IMR-90 (cell line): ENCODE results near the gene PCK1. TPM values are rescaled to one million over a fixed set of nuclear protein-coding genes. Genes with fewer than 3 reads are reported as not detected.

Experiments used
- ATAC-seq: fragments of 200-7000 bp; cut with Tn5 transposase; 2 replicates; pipeline ENCODE4 v1.9.1; 2020; ENCODE audit warnings: low read depth, mild to moderate bottlenecking, moderate library complexity
- BruUV-seq: library from RNA; stranded (reverse); fragments of 400-500 nt; replicated peaks from 2 replicates; lab custom pipeline; 2021; lab: Mats Ljungman, UMichigan
- CTCF ChIA-PET: fragments of 300-600 bp; formaldehyde crosslinking; extraction: SDS; loops from one replicate; lab custom pipeline; 2021; ENCODE audit warnings: antibody characterized with exemption; lab: Yijun Ruan, JAX
- POLR2A ChIA-PET: fragments of 300-600 bp; sonication (Branson Sonifier 250); formaldehyde crosslinking; loops from one replicate; lab custom pipeline; 2022; ENCODE audit warnings: antibody characterized with exemption; ENCODE audit not compliant: unreplicated experiment; lab: Charles Lee
- DNase-seq: peaks from one replicate; pipeline ENCODE4 v3.0.0; 2013
- H2AFZ ChIP-seq: replicated peaks from 2 replicates; pipeline ENCODE3; 2013; ENCODE audit warnings: low read length, mild to moderate bottlenecking; ENCODE audit not compliant: poor library complexity
- H2AK5ac ChIP-seq: 2 replicates; pipeline ENCODE4 v1.6.1; 2013; ENCODE audit warnings: low read depth, low read length, inconsistent platforms
- H2AK9ac ChIP-seq: replicated peaks from 2 replicates; pipeline ENCODE3; 2013; ENCODE audit warnings: mild to moderate bottlenecking, low read depth, low read length, moderate library complexity; ENCODE audit not compliant: poor library complexity
- H2BK120ac ChIP-seq: 2 replicates; pipeline ENCODE4 v1.6.1; 2013; ENCODE audit warnings: low read depth, low read length, inconsistent platforms
- H2BK15ac ChIP-seq: 3 replicates; pipeline ENCODE4 v1.6.1; 2013; ENCODE audit warnings: low read depth, low read length, inconsistent platforms
- H2BK20ac ChIP-seq: 2 replicates; pipeline ENCODE4 v1.6.1; 2013; ENCODE audit warnings: low read depth, mild to moderate bottlenecking, inconsistent platforms, low read length, moderate library complexity
- H2BK5ac ChIP-seq: 2 replicates; pipeline ENCODE4 v1.6.1; 2013; ENCODE audit warnings: mild to moderate bottlenecking, low read depth, low read length, inconsistent platforms; ENCODE audit not compliant: poor library complexity, severe bottlenecking
- H3K14ac ChIP-seq: replicated peaks from 2 replicates; pipeline ENCODE4 v1.6.1; 2013; ENCODE audit warnings: low read depth, low read length, inconsistent platforms
- H3K18ac ChIP-seq: 2 replicates; pipeline ENCODE4 v1.6.1; 2013; ENCODE audit warnings: low read depth, low read length, control low read depth
- H3K23ac ChIP-seq: 2 replicates; pipeline ENCODE4 v1.6.1; 2013; ENCODE audit warnings: low read depth, low read length, inconsistent platforms
- H3K27ac ChIP-seq: 2 replicates; pipeline ENCODE4 v1.5.1; 2013; ENCODE audit warnings: mild to moderate bottlenecking, control low read depth, low read length; ENCODE audit not compliant: insufficient read depth
- H3K27me3 ChIP-seq: 2 replicates; pipeline ENCODE4 v1.6.1; 2013; ENCODE audit warnings: low read length; ENCODE audit not compliant: control insufficient read depth, insufficient read depth
- H3K36me3 ChIP-seq: 2 replicates; pipeline ENCODE4 v1.6.1; 2013; ENCODE audit warnings: low read length, mixed read lengths; ENCODE audit not compliant: control insufficient read depth, insufficient read depth
- H3K4ac ChIP-seq: 2 replicates; pipeline ENCODE4 v1.6.1; 2013; ENCODE audit warnings: low read depth, low read length, inconsistent platforms
- H3K4me1 ChIP-seq: 2 replicates; pipeline ENCODE4 v1.6.1; 2013; ENCODE audit warnings: low read length, mixed read lengths; ENCODE audit not compliant: control insufficient read depth, insufficient read depth
- H3K4me2 ChIP-seq: 2 replicates; pipeline ENCODE4 v1.6.1; 2013; ENCODE audit warnings: low read depth, mild to moderate bottlenecking, control low read depth, low read length, moderate library complexity
- H3K4me3 ChIP-seq: 2 replicates; pipeline ENCODE4 v1.5.1; 2013; ENCODE audit warnings: low read depth, mild to moderate bottlenecking, control low read depth, low read length, moderate library complexity; ENCODE audit not compliant: insufficient read depth
- H3K56ac ChIP-seq: 2 replicates; pipeline ENCODE4 v1.6.1; 2013; ENCODE audit warnings: low read length, inconsistent platforms; ENCODE audit not compliant: insufficient read depth; ENCODE audit errors: extremely low read depth
- H3K79me1 ChIP-seq, 2 experiments: 2 replicates each; pipeline ENCODE4 v1.6.1; 2013; ENCODE audit warnings: low read length in 2 of 2, inconsistent platforms in 1 of 2, low read depth in 1 of 2
- H3K9ac ChIP-seq: 2 replicates; pipeline ENCODE4 v1.6.1; 2013; ENCODE audit warnings: low read depth, low read length, control low read depth
- H3K9me1 ChIP-seq: 2 replicates; pipeline ENCODE4 v1.6.1; 2013; ENCODE audit warnings: low read length, inconsistent platforms; ENCODE audit not compliant: insufficient read depth
- H3K9me3 ChIP-seq: 2 replicates; pipeline ENCODE4 v1.6.1; 2013; ENCODE audit warnings: low read length; ENCODE audit not compliant: control insufficient read depth, insufficient read depth
- H4K20me1 ChIP-seq: 2 replicates; pipeline ENCODE4 v1.6.1; 2013; ENCODE audit warnings: low read length, inconsistent platforms; ENCODE audit not compliant: insufficient read depth
- H4K5ac ChIP-seq: 2 replicates; pipeline ENCODE4 v1.6.1; 2013; ENCODE audit warnings: mild to moderate bottlenecking, low read depth, low read length, control low read depth
- H4K8ac ChIP-seq, 2 experiments: 2 replicates each; pipeline ENCODE4 v1.6.1; 2013; ENCODE audit warnings: low read depth in 2 of 2, low read length in 2 of 2, control low read depth in 1 of 2, inconsistent platforms in 1 of 2
- H4K91ac ChIP-seq: 2 replicates; pipeline ENCODE4 v1.6.1; 2013; ENCODE audit warnings: low read depth, low read length, inconsistent platforms; ENCODE audit not compliant: insufficient read depth
- CHD1 ChIP-seq: IDR thresholded peaks from 2 replicates; pipeline ENCODE4 v1.6.1; 2012; ENCODE audit warnings: low read depth, low read length, improper control_type of control experiment
- FOS ChIP-seq: fragments of 150-350 bp; IDR thresholded peaks from 2 replicates; pipeline ENCODE4 v1.6.1; 2016; ENCODE audit warnings: low read depth, low read length
- MAZ ChIP-seq: IDR thresholded peaks from 2 replicates; pipeline ENCODE4 v1.6.1; 2012; ENCODE audit warnings: low read depth, mild to moderate bottlenecking, low read length, improper control_type of control experiment, moderate library complexity, borderline replicate concordance
- POLR2A ChIP-seq: IDR thresholded peaks from 2 replicates; pipeline ENCODE4 v1.6.1; 2012; ENCODE audit warnings: mild to moderate bottlenecking, low read depth, low read length
- RCOR1 ChIP-seq: IDR thresholded peaks from 2 replicates; pipeline ENCODE4 v1.6.1; 2012; ENCODE audit warnings: mild to moderate bottlenecking, low read length, improper control_type of control experiment; ENCODE audit not compliant: insufficient replicate concordance
- RFX5 ChIP-seq: IDR thresholded peaks from 2 replicates; pipeline ENCODE4 v1.8.0; 2012; ENCODE audit warnings: low read depth, mild to moderate bottlenecking, low read length, moderate library complexity
- WGBS, 2 experiments: methylation state at CpG; one replicate each; pipeline versions ENCODE4 v1.1.5 to v1.1.7; 2013; ENCODE audit warnings: missing lambda C conversion rate in 2 of 2; ENCODE audit not compliant: insufficient read length in 1 of 2; ENCODE audit errors: extremely low coverage in 2 of 2; 5-methylcytosine and 5-hydroxymethylcytosine counted together
- dilution Hi-C: fragments of 300-500 bp; cut with HindIII; formaldehyde crosslinking; loops from one replicate; pipeline ENCODE4 v1.14.3; 2018; ENCODE audit warnings: low sequenced_read_pairs; ENCODE audit not compliant: unreplicated experiment
- in situ Hi-C: fragments of 300-500 bp; cut with MboI; formaldehyde crosslinking; loops from 3 replicates; pipeline ENCODE4 v1.14.3; 2019; ENCODE audit warnings: low sequenced_read_pairs, inconsistent platforms, mixed read lengths
- intact Hi-C: fragments of 100-400 bp; cut with micrococcal nuclease; formaldehyde crosslinking; loops from 2 replicates; pipeline ENCODE4 v1.10.0; 2022
- polyA plus RNA-seq, 3 experiments: library from polyadenylated mRNA; depleted of rRNA; stranded (reverse); fragments of >200 nt; gene quantifications; 2 replicates each; pipeline ENCODE4 v1.2.3, GENCODE V29; 2012; ENCODE audit warnings: low replicate concordance in 1 of 3
- total RNA-seq: library from RNA; depleted of rRNA; stranded (reverse); fragments of >200 nt; gene quantifications from 2 replicates; pipeline ENCODE4 v1.2.3, GENCODE V29; 2012
- TF ChIP-seq, protein P1 (sequence below): fragments of 150-350 bp; IDR thresholded peaks from 2 replicates; pipeline ENCODE4 v1.6.1; 2017; ENCODE audit warnings: mild to moderate bottlenecking, antibody characterized with exemption, low read length, low read depth

Gene PCK1
- total and polyA plus RNA-seq, 2 of the 4 experiments (the other 2 are of a cell fraction): not detected

GRCh38 chr20:57536120-57536708, 24.7 kb upstream of the PCK1 start:
- Histone ChIP-seq H4K5ac (no peak overlapping the region), H3K4ac (no peak overlapping the region), H3K27ac (no peak overlapping the region), H4K91ac (no peak overlapping the region), H2AK9ac (no peak overlapping the region), H3K4me1 (no peaks in the 10 kb centered on the region), H3K27me3 (peaks cover 2% of the 10 kb centered on the region; the same call in 1 of the 2 replicates), H2AK5ac (no peak overlapping the region), H3K4me2 (no peak overlapping the region), H2BK15ac (no peak overlapping the region), H2BK20ac (no peak overlapping the region), H3K36me3 (no peaks in the 10 kb centered on the region), H3K23ac (no peak overlapping the region), H3K9me1 (no peaks in the 10 kb centered on the region), H2AFZ (no peak overlapping the region), H3K79me1 (no peaks in the 10 kb centered on the region), H3K4me3 (no peak overlapping the region), H3K9me3 (no peaks in the 10 kb centered on the region), H3K18ac (no peak overlapping the region), H2BK120ac (no peak overlapping the region), H3K56ac (no peak overlapping the region), H4K20me1 (no peaks in the 10 kb centered on the region), H4K8ac (no peak overlapping the region), H3K9ac (no peak overlapping the region), H2BK5ac (no peak overlapping the region), H3K14ac (no peak overlapping the region)
- intact Hi-C loops: no loop called here
- in situ Hi-C loops: no loop called here
- ChIA-PET POLR2A (no interaction called here), CTCF (no interaction called here)
- DNase-seq: no peak
- TF ChIP-seq, protein P1, sequence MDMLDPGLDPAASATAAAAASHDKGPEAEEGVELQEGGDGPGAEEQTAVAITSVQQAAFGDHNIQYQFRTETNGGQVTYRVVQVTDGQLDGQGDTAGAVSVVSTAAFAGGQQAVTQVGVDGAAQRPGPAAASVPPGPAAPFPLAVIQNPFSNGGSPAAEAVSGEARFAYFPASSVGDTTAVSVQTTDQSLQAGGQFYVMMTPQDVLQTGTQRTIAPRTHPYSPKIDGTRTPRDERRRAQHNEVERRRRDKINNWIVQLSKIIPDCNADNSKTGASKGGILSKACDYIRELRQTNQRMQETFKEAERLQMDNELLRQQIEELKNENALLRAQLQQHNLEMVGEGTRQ: no peak
- TF ChIP-seq CHD1: no peak
- TF ChIP-seq POLR2A: no peak
- no peak for TF ChIP-seq RFX5
- no peak for TF ChIP-seq FOS
- TF ChIP-seq MAZ: no peak
- TF ChIP-seq RCOR1: no peak
- WGBS, 2 experiments: no CpG with 5 or more reads among the region's 3 CpGs
- dilution Hi-C loops: no loop called here
- ATAC-seq: no peak
- no TSS peak for BruUV-seq
